T-cell (primary cell): ENCODE data around the gene USP17L18. TPM values are rescaled to one million over a fixed set of nuclear protein-coding genes. Genes with fewer than 3 reads are reported as not detected.
"Not testable (repeated sequence)": the region's sequence is repeated elsewhere in the genome, so short reads cannot be mapped to it uniquely, and the experiment has no call there.

Source experiments
- ATAC-seq, 4 experiments: fragments of 200-7000 bp in 3 of 4; fragments of 150-1000 bp in 1 of 4; cut with Tn5 transposase; replicated peaks in 1 of 4; 1 replicate in 3 of 4; 2 replicates in 1 of 4; pipeline ENCODE4 v1.10.0; 2021; ENCODE audit warnings: moderate library complexity in 3 of 4, mild to moderate bottlenecking in 2 of 4, moderate number of reproducible peaks in 1 of 4
- CTCF ChIA-PET, 2 donors: fragments of 300-600 bp; sonication (Branson Sonifier 250); formaldehyde crosslinking; loops; one replicate each; lab custom pipeline; 2022; ENCODE audit warnings: antibody characterized with exemption in 2 of 2; lab: Charles Lee
- POLR2A ChIA-PET, 2 donors: fragments of 300-600 bp; sonication (Branson Sonifier 250); formaldehyde crosslinking; loops; one replicate each; lab custom pipeline; 2022; ENCODE audit warnings: antibody characterized with exemption in 2 of 2; lab: Charles Lee
- DNase-seq, 35 experiments: peaks; one replicate each; pipeline versions ENCODE4 v3.0.0 to v3.0.0-alpha.2; 2013 to 2023
- H3K27ac ChIP-seq: one replicate; pipeline ENCODE4 v1.5.1; 2013; ENCODE audit warnings: low read length
- H3K27me3 ChIP-seq, 2 experiments: replicated peaks in 1 of 2; 1 replicate in 1 of 2; 2 replicates in 1 of 2; pipeline versions ENCODE4 v1.6.1 to v1.7.0; 2013; ENCODE audit warnings: low read length in 1 of 2, mixed read lengths in 1 of 2; ENCODE audit not compliant: control insufficient read depth in 2 of 2, insufficient read depth in 2 of 2; ENCODE audit errors: extremely low read depth in 1 of 2
- H3K36me3 ChIP-seq, 2 donors: 1 replicate in 1 of 2; 2 replicates in 1 of 2; pipeline versions ENCODE4 v1.6.1 to v1.7.0; 2013; ENCODE audit warnings: low read length in 1 of 2; ENCODE audit not compliant: control insufficient read depth in 2 of 2, insufficient read depth in 1 of 2; ENCODE audit errors: extremely low read depth in 1 of 2
- H3K4me1 ChIP-seq, 2 experiments: 1 replicate in 1 of 2; 2 replicates in 1 of 2; pipeline versions ENCODE4 v1.6.1 to v1.7.0; 2013; ENCODE audit warnings: low read length in 2 of 2, mixed read lengths in 1 of 2; ENCODE audit not compliant: insufficient read depth in 2 of 2, control insufficient read depth in 1 of 2; ENCODE audit errors: extremely low read depth in 1 of 2
- H3K4me3 ChIP-seq, 2 donors: 1 replicate in 1 of 2; 2 replicates in 1 of 2; pipeline versions ENCODE4 v1.5.1 to v1.7.0; 2013; ENCODE audit warnings: mild to moderate bottlenecking in 2 of 2, low read length in 1 of 2, moderate library complexity in 1 of 2; ENCODE audit not compliant: control insufficient read depth in 1 of 2; ENCODE audit errors: extremely low read depth in 1 of 2
- H3K9me3 ChIP-seq: 2 replicates; pipeline ENCODE4 v1.7.0; 2013
- H3K27ac Mint-ChIP-seq, 2 donors: one replicate each; pipeline ENCODE4 v1.8.0; 2020 to 2021; ENCODE audit warnings: mild to moderate bottlenecking in 2 of 2, mixed read lengths in 2 of 2
- H3K27me3 Mint-ChIP-seq, 2 donors: one replicate each; pipeline ENCODE4 v1.8.0; 2021 to 2022; ENCODE audit warnings: mixed read lengths in 2 of 2
- H3K36me3 Mint-ChIP-seq: one replicate; pipeline ENCODE4 v1.8.0; 2021; ENCODE audit warnings: mixed read lengths
- H3K4me1 Mint-ChIP-seq, 3 donors: one replicate each; pipeline ENCODE4 v1.8.0; 2020 to 2022; ENCODE audit warnings: mixed read lengths in 3 of 3, mild to moderate bottlenecking in 1 of 3
- H3K4me3 Mint-ChIP-seq, 3 donors: one replicate each; pipeline ENCODE4 v1.8.0; 2020 to 2022; ENCODE audit warnings: mild to moderate bottlenecking in 3 of 3, mixed read lengths in 3 of 3, moderate library complexity in 3 of 3
- H3K9me3 Mint-ChIP-seq, 3 donors: one replicate each; pipeline ENCODE4 v1.8.0; 2020 to 2022; ENCODE audit warnings: mixed read lengths in 3 of 3
- whole genome bisulfite sequencing: methylation state at CpG from one replicate; pipeline ENCODE4 v1.1.5; 2013; ENCODE audit warnings: missing lambda C conversion rate; ENCODE audit not compliant: insufficient coverage; 5-methylcytosine and 5-hydroxymethylcytosine counted together
- total RNA-seq, 35 experiments: library from RNA in 6 of 35; stranded (reverse) in 6 of 35; fragments of 120-200 nt in 1 of 35; gene quantifications; one replicate each; pipeline versions ENCODE4 v1.2.1 to v1.2.4 and lab custom pipeline; 2013 to 2026

The USP17L18 gene
- total RNA-seq, 5 donors from 2014 or later (not counting 1 experiment from before 2014, with no cell fraction given) = not detected

- H3K4me1 Mint-ChIP-seq, H3K4me3 ChIP-seq, ATAC-seq, H3K36me3 Mint-ChIP-seq, H3K27ac Mint-ChIP-seq, H3K27ac ChIP-seq, H3K4me1 ChIP-seq, DNase-seq, H3K4me3 Mint-ChIP-seq, H3K9me3 Mint-ChIP-seq, H3K36me3 ChIP-seq, CTCF ChIA-PET, POLR2A ChIA-PET, H3K9me3 ChIP-seq, H3K27me3 Mint-ChIP-seq, H3K27me3 ChIP-seq: not testable (repeated sequence)
- no CpG with 5 or more reads among the region's 15 CpGs for WGBS
Observed at GRCh38 chr4:9267319-9267718, 18.9 kb downstream of the USP17L18 start, which contains the start of gene USP17L22. Gene USP17L22 (plus strand): TSS chr4:9267619. CDS start chr4:9267619, 0 bp downstream.

- CTCF ChIA-PET, H3K4me1 Mint-ChIP-seq, H3K36me3 Mint-ChIP-seq, H3K9me3 ChIP-seq, ATAC-seq, H3K4me1 ChIP-seq, H3K27ac Mint-ChIP-seq, POLR2A ChIA-PET, H3K4me3 Mint-ChIP-seq, H3K9me3 Mint-ChIP-seq, H3K27ac ChIP-seq, H3K27me3 Mint-ChIP-seq, H3K36me3 ChIP-seq, H3K4me3 ChIP-seq, H3K27me3 ChIP-seq: not testable (repeated sequence)
- no CpG with 5 or more reads among the region's 10 CpGs for WGBS
- peak in 18 of 35 experiments; percentile 0 to 34 (median 8) for DNase-seq
Observed at GRCh38 chr4:9271719-9272118, 23.3 kb downstream of the USP17L18 start.

Other genes with a start within 250 kb of the USP17L18 start
- not detected for gene FAM90A26, start 78.2 kb upstream of the USP17L18 start, total RNA-seq
- not detected for gene USP17L10, start 38.0 kb upstream of the USP17L18 start, total RNA-seq
- gene USP17L11, start 33.2 kb upstream of the USP17L18 start, total RNA-seq = not detected
- gene USP17L12, start 28.5 kb upstream of the USP17L18 start, total RNA-seq = not detected
- not detected for gene USP17L13, start 23.7 kb upstream of the USP17L18 start, total RNA-seq
- gene USP17L15, start 14.2 kb upstream of the USP17L18 start, total RNA-seq = under 1 TPM in 1 of 5 donors, not detected in 4; 0.20 TPM
- not detected for gene USP17L17, start 4.8 kb upstream of the USP17L18 start, total RNA-seq
- gene USP17L19, start 4.7 kb downstream of the USP17L18 start, total RNA-seq = not detected
- gene USP17L20, start 9.5 kb downstream of the USP17L18 start, total RNA-seq = not detected
- gene USP17L21, start 14.2 kb downstream of the USP17L18 start, total RNA-seq = not detected
- not detected for gene USP17L22, start 19.0 kb downstream of the USP17L18 start, total RNA-seq
- not detected for gene USP17L24, start 76.5 kb downstream of the USP17L18 start, total RNA-seq
- not detected for gene USP17L25, start 81.3 kb downstream of the USP17L18 start, total RNA-seq
- not detected for gene USP17L26, start 86.0 kb downstream of the USP17L18 start, total RNA-seq
- not detected for gene USP17L5, start 90.8 kb downstream of the USP17L18 start, total RNA-seq
- gene USP17L27, start 95.5 kb downstream of the USP17L18 start, total RNA-seq = not detected
- gene USP17L28, start 100.3 kb downstream of the USP17L18 start, total RNA-seq = not detected
- gene USP17L29, start 105.0 kb downstream of the USP17L18 start, total RNA-seq = not detected
- gene USP17L30, start 114.5 kb downstream of the USP17L18 start, total RNA-seq = not detected
- not detected for gene DEFB131A, start 195.8 kb downstream of the USP17L18 start, total RNA-seq